CD14-positive monocyte (primary cell): Measurements from ENCODE around the gene ALPK3. TPM values are rescaled to one million over a fixed set of nuclear protein-coding genes. Genes with fewer than 3 reads are reported as not detected.

Experiments used
- DNase-seq, 3 donors: peaks; one replicate each; pipeline ENCODE4 v3.0.0-alpha.2; 2011 to 2022
- H2AFZ ChIP-seq: 2 replicates; pipeline ENCODE4 v1.6.0; 2012; ENCODE audit warnings: mild to moderate bottlenecking, low read depth, low read length, inconsistent platforms; ENCODE audit not compliant: insufficient read depth, poor library complexity, severe bottlenecking
- H3K27ac ChIP-seq, 2 donors: 1 replicate in 1 of 2; 2 replicates in 1 of 2; pipeline ENCODE4 v1.5.1; 2012 to 2013; ENCODE audit warnings: low read length in 2 of 2, control low read depth in 1 of 2, inconsistent platforms in 1 of 2, low read depth in 1 of 2, mild to moderate bottlenecking in 1 of 2
- H3K27me3 ChIP-seq, 2 donors: one replicate each; pipeline versions ENCODE4 v1.6.0 to v1.6.1; 2011 to 2013; ENCODE audit warnings: low read length in 2 of 2; ENCODE audit not compliant: control insufficient read depth in 2 of 2, insufficient read depth in 2 of 2
- H3K36me3 ChIP-seq, 2 donors: replicated peaks in 1 of 2; 1 replicate in 1 of 2; 2 replicates in 1 of 2; pipeline versions ENCODE4 v1.5.1 to v1.6.1; 2012 to 2013; ENCODE audit warnings: low read length in 2 of 2, control low read depth in 1 of 2, inconsistent platforms in 1 of 2, mild to moderate bottlenecking in 1 of 2; ENCODE audit not compliant: insufficient read depth in 2 of 2, control insufficient read depth in 1 of 2
- H3K4me1 ChIP-seq, 2 donors: 1 replicate in 1 of 2; 2 replicates in 1 of 2; pipeline versions ENCODE4 v1.5.1 to v1.6.1; 2012 to 2013; ENCODE audit warnings: low read length in 2 of 2, control low read depth in 1 of 2, inconsistent platforms in 1 of 2, mild to moderate bottlenecking in 1 of 2, moderate library complexity in 1 of 2; ENCODE audit not compliant: insufficient read depth in 2 of 2, control insufficient read depth in 1 of 2
- H3K4me2 ChIP-seq: replicated peaks from 2 replicates; pipeline ENCODE3; 2012; ENCODE audit warnings: low read length, moderate library complexity, mild to moderate bottlenecking; ENCODE audit not compliant: poor library complexity, severe bottlenecking; ENCODE audit errors: extremely low read depth
- H3K4me3 ChIP-seq, 3 experiments: fragments of 200-600 bp in 1 of 3; sonication (generic) in 1 of 3; replicated peaks in 1 of 3; 1 replicate in 2 of 3; 2 replicates in 1 of 3; pipeline ENCODE4 v1.5.1; 2011 to 2013; ENCODE audit warnings: low read length in 3 of 3, mild to moderate bottlenecking in 3 of 3, control low read depth in 2 of 3, low read depth in 2 of 3, inconsistent platforms in 1 of 3, moderate library complexity in 1 of 3
- H3K79me2 ChIP-seq: 2 replicates; pipeline ENCODE4 v1.6.0; 2012; ENCODE audit warnings: mild to moderate bottlenecking, control low read depth, inconsistent platforms, low read length, moderate library complexity; ENCODE audit not compliant: insufficient read depth
- H3K9ac ChIP-seq: 2 replicates; pipeline ENCODE4 v1.6.0; 2017; ENCODE audit warnings: low read length, mild to moderate bottlenecking; ENCODE audit not compliant: insufficient read depth, poor library complexity, severe bottlenecking
- H3K9me3 ChIP-seq, 2 donors: replicated peaks in 1 of 2; 1 replicate in 1 of 2; 2 replicates in 1 of 2; pipeline versions ENCODE4 v1.5.1 to v1.6.1; 2012 to 2013; ENCODE audit warnings: low read length in 2 of 2, control low read depth in 1 of 2; ENCODE audit not compliant: control insufficient read depth in 1 of 2, insufficient read depth in 1 of 2
- H4K20me1 ChIP-seq: 2 replicates; pipeline ENCODE4 v1.6.0; 2012; ENCODE audit warnings: mild to moderate bottlenecking, low read length, control low read depth, moderate library complexity; ENCODE audit not compliant: insufficient read depth
- H3K27ac Mint-ChIP-seq, 7 donors: one replicate each; pipeline ENCODE4 v1.8.0; 2020; ENCODE audit warnings: mild to moderate bottlenecking in 7 of 7, mixed read lengths in 7 of 7, moderate library complexity in 6 of 7, inconsistent platforms in 2 of 7
- H3K27me3 Mint-ChIP-seq, 3 donors: one replicate each; pipeline ENCODE4 v1.8.0; 2021 to 2022; ENCODE audit warnings: low read depth in 3 of 3, mild to moderate bottlenecking in 3 of 3, mixed read lengths in 3 of 3, moderate library complexity in 3 of 3, inconsistent platforms in 1 of 3
- H3K36me3 Mint-ChIP-seq, 2 donors: one replicate each; pipeline ENCODE4 v1.8.0; 2020; ENCODE audit warnings: mixed read lengths in 2 of 2, inconsistent platforms in 1 of 2, mild to moderate bottlenecking in 1 of 2
- H3K4me1 Mint-ChIP-seq: one replicate; pipeline ENCODE4 v1.8.0; 2020; ENCODE audit warnings: mild to moderate bottlenecking, mixed read lengths
- H3K4me3 Mint-ChIP-seq, 2 donors: one replicate each; pipeline ENCODE4 v1.8.0; 2020; ENCODE audit warnings: mild to moderate bottlenecking in 2 of 2, mixed read lengths in 2 of 2, moderate library complexity in 1 of 2
- H3K9me3 Mint-ChIP-seq, 7 donors: one replicate each; pipeline ENCODE4 v1.8.0; 2020 to 2022; ENCODE audit warnings: mixed read lengths in 7 of 7, mild to moderate bottlenecking in 6 of 7, moderate library complexity in 6 of 7, inconsistent platforms in 2 of 7
- CTCF ChIP-seq: fragments of 200-600 bp; IDR thresholded peaks from one replicate; pipeline ENCODE4 v1.8.0; 2022; ENCODE audit warnings: antibody characterized with exemption, mild to moderate bottlenecking
- WGBS: methylation state at CpG from one replicate; pipeline ENCODE4 v1.1.5; 2013; ENCODE audit warnings: missing lambda C conversion rate; ENCODE audit not compliant: insufficient coverage; 5-methylcytosine and 5-hydroxymethylcytosine counted together
- intact Hi-C, 2 donors: fragments of 100-400 bp; cut with micrococcal nuclease; formaldehyde crosslinking; loops; one replicate each; pipeline versions ENCODE4 v1.15.0 to v1.15.1; 2023
- polyA plus RNA-seq, 3 donors: library from polyadenylated mRNA; depleted of rRNA in 1 of 3; unstranded in 2 of 3; stranded (reverse) in 1 of 3; fragments of 300-500 nt in 2 of 3; fragments of >200 nt in 1 of 3; fragmentation: Illumina TruSeq in 2 of 3; gene quantifications; 1 replicate in 2 of 3; 2 replicates in 1 of 3; pipeline ENCODE4 v1.2.3, GENCODE V29; 2012 to 2021

Gene ALPK3
- polyA plus RNA-seq, 3 donors = 0.02 to 0.12 TPM; not detected in 1

DNA sequence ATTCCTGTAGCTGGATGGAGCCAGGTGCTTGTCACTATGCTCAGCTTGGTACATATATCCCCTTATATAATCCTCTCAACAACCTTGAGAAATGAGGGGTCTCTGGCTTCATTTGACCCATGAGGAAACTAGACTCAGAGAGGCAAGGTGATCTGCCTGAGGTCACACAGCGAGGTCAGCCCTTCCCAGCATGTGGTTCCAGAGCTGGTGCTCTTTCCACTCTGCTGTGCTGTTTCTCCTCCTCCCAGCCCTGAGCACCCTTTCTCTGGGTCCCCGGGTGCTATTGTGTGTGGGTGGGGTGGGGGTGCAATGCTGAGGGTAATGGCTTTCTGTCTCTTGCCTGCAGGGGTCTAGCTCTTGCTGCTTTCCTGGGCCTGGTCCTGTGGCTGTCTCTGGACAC lies 86.6 kb downstream of the ALPK3 start:
- Histone ChIP-seq H3K4me1 (no peaks in the 10 kb centered on the region), H3K4me2 (no peak overlapping the region), H3K9ac (no peak overlapping the region), H3K36me3 (no peaks in the 10 kb centered on the region), H3K4me3 (no peak overlapping the region), H4K20me1 (no peaks in the 10 kb centered on the region), H3K27me3 (no peaks in the 10 kb centered on the region), H3K79me2 (no peaks in the 10 kb centered on the region), H3K9me3 (peaks cover 0 to 11% of the 10 kb centered on the region in 2 donors), H3K27ac (no peak overlapping the region), H2AFZ (no peak overlapping the region)
- Mint-ChIP-seq H3K36me3 (no peaks in the 10 kb centered on the region), H3K27me3 (peaks cover 2 to 3% (median 2%) of the 10 kb centered on the region in 3 donors), H3K4me1 (no peaks in the 10 kb centered on the region), H3K4me3 (no peak overlapping the region), H3K27ac (no peak overlapping the region), H3K9me3 (peaks cover 6 to 27% (median 18%) of the 10 kb centered on the region in 7 donors)
- WGBS = no CpG with 5 or more reads among the region's 2 CpGs
- intact Hi-C loops = no loop called here
- TF ChIP-seq CTCF = no peak
- no peak for DNase-seq

GRCh38 chr15:84904419-84904818 lies 87.3 kb downstream of the ALPK3 start:
- Mint-ChIP-seq H3K9me3 (peaks cover 6 to 22% (median 14%) of the 10 kb centered on the region in 7 donors), H3K4me3 (no peak overlapping the region), H3K36me3 (no peaks in the 10 kb centered on the region), H3K4me1 (no peaks in the 10 kb centered on the region), H3K27me3 (peaks cover 2 to 3% (median 2%) of the 10 kb centered on the region in 3 donors), H3K27ac (no peak overlapping the region)
- no peak for DNase-seq
- no peak for TF ChIP-seq CTCF
- no peak overlapping the region for H2AFZ ChIP-seq
- no peak overlapping the region for H3K27ac ChIP-seq
- H3K4me2 ChIP-seq = no peak overlapping the region
- no peaks in the 10 kb centered on the region for H4K20me1 ChIP-seq
- H3K36me3 ChIP-seq = no peaks in the 10 kb centered on the region
- no peaks in the 10 kb centered on the region for H3K4me1 ChIP-seq
- H3K27me3 ChIP-seq = no peaks in the 10 kb centered on the region
- 100% methylated on average over 2 of the region's 2 CpGs for WGBS
- no peak overlapping the region for H3K4me3 ChIP-seq
- peaks cover 0 to 11% of the 10 kb centered on the region in 2 donors for H3K9me3 ChIP-seq
- no peak overlapping the region for H3K9ac ChIP-seq
- intact Hi-C loops = no loop called here
- H3K79me2 ChIP-seq = no peaks in the 10 kb centered on the region
